Neural crest cell (in vitro differentiated cells): ENCODE data around the gene CHIT1. TPM values are rescaled to one million over a fixed set of nuclear protein-coding genes. Genes with fewer than 3 reads are reported as not detected.

Experiments used
- DNase-seq: peaks from one replicate; pipeline ENCODE4 v3.0.0; 2021; ENCODE audit warnings: low read depth, mixed read lengths, low spot score
- H3K27ac Mint-ChIP-seq: one replicate; pipeline ENCODE4 v1.8.0; 2021; ENCODE audit warnings: mild to moderate bottlenecking, mixed read lengths; ENCODE audit not compliant: unreplicated experiment
- H3K27me3 Mint-ChIP-seq: 2 replicates; pipeline ENCODE4 v1.8.0; 2021; ENCODE audit warnings: low read depth, mild to moderate bottlenecking, mixed read lengths
- H3K36me3 Mint-ChIP-seq: 2 replicates; pipeline ENCODE4 v1.8.0; 2021; ENCODE audit warnings: low read depth, mild to moderate bottlenecking, mixed read lengths
- H3K4me1 Mint-ChIP-seq: 2 replicates; pipeline ENCODE4 v1.8.0; 2021; ENCODE audit warnings: mixed read lengths
- H3K4me3 Mint-ChIP-seq: one replicate; pipeline ENCODE4 v1.8.0; 2021; ENCODE audit warnings: mild to moderate bottlenecking, mixed read lengths
- H3K9me3 Mint-ChIP-seq: 2 replicates; pipeline ENCODE4 v1.8.0; 2021; ENCODE audit warnings: mixed read lengths
- total RNA-seq: library from RNA; stranded (reverse); gene quantifications from 2 replicates; pipeline ENCODE4 v1.2.1, GENCODE V29; 2021
- TF ChIP-seq, protein P1 (sequence below): fragments of 200-600 bp; sonication (generic); conservative IDR thresholded peaks from 2 replicates; pipeline ENCODE4 v1.5.0; 2021; ENCODE audit warnings: antibody characterized with exemption, mild to moderate bottlenecking

The CHIT1 gene
- total RNA-seq, 1 donor from 2014 or later = not detected

DNA sequence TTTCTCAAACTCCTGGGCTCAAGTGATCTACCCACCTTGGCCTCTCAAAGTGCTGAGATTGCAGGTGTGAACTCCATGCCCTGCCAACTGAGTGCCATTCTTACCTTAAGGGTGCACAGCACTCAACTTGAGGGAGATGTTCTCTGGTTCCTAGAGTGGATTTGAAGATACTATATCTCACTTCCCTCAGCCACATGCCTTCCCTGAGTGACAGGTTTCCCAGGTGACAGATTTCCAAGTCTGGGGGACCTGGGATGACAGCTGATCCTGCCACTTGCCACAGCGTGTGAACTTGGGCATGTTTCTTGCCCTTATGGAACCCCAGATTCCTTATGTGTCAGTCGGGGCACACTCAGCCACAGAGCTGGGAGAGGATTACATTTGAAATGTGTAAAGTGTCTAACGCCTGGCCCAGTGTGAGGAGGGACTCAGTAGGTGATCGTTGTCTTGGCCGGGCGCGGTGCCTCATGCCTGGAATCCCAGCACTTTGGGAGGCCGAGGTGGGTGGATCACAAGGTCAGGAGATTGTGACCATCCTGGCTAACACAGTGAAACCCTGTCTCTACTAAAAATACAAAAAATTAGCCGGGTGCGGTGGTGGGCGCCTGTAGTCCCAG is 46.3 kb upstream of the CHIT1 start:
- H3K36me3 Mint-ChIP-seq = no peaks in the 10 kb centered on the region
- DNase-seq = no peak
- H3K27me3 Mint-ChIP-seq = no peaks in the 10 kb centered on the region
- TF ChIP-seq, protein P1, sequence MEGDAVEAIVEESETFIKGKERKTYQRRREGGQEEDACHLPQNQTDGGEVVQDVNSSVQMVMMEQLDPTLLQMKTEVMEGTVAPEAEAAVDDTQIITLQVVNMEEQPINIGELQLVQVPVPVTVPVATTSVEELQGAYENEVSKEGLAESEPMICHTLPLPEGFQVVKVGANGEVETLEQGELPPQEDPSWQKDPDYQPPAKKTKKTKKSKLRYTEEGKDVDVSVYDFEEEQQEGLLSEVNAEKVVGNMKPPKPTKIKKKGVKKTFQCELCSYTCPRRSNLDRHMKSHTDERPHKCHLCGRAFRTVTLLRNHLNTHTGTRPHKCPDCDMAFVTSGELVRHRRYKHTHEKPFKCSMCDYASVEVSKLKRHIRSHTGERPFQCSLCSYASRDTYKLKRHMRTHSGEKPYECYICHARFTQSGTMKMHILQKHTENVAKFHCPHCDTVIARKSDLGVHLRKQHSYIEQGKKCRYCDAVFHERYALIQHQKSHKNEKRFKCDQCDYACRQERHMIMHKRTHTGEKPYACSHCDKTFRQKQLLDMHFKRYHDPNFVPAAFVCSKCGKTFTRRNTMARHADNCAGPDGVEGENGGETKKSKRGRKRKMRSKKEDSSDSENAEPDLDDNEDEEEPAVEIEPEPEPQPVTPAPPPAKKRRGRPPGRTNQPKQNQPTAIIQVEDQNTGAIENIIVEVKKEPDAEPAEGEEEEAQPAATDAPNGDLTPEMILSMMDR = no peak
- H3K27ac Mint-ChIP-seq = no peak overlapping the region
- no peaks in the 10 kb centered on the region for H3K9me3 Mint-ChIP-seq
- peaks cover 33% of the 10 kb centered on the region for H3K4me1 Mint-ChIP-seq
- H3K4me3 Mint-ChIP-seq = no peak overlapping the region

DNA sequence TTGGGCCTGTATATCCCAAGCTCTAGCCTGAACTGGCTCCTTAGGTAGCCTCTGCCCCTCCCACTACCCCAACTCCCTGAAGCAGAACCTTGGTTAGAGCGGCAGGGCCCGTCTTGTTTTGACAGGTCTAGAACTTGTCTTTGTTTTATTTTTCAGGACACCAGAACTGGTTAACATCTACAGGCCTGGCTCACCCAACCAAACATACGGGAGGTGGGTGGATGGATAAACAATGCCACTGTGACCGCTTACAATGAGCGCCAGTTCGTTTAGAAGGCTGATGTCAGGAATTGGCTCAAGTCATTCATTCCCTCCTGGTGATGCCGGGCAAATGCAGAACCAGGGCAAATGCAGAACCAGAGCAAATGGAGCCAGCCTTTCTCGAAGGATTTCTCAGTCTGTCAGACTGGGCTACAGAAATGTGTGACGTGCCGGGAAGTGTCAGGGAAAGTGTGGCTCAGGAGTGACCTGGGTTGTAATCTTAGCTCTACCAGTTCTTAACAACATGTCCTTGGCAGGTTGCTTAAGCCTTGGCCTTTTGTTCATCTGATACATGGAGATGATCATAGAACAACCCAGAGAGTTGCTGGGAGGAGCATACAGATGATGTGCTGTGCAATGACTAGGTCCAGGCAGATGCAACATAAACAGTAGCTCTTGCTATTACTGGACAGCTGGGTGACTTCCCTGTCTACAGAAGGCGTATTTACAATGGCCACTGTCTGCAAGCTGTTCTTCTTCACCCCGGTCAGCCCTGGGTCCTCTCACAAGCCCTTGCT is 45.3 kb upstream of the CHIT1 start:
- peak overlapping the region; percentile 86 for H3K27ac Mint-ChIP-seq
- H3K4me3 Mint-ChIP-seq = no peak overlapping the region
- TF ChIP-seq, protein P1 = no peak
- H3K4me1 Mint-ChIP-seq = peaks cover 29% of the 10 kb centered on the region
- H3K9me3 Mint-ChIP-seq = no peaks in the 10 kb centered on the region
- no peaks in the 10 kb centered on the region for H3K27me3 Mint-ChIP-seq
- no peak for DNase-seq
- no peaks in the 10 kb centered on the region for H3K36me3 Mint-ChIP-seq

DNA sequence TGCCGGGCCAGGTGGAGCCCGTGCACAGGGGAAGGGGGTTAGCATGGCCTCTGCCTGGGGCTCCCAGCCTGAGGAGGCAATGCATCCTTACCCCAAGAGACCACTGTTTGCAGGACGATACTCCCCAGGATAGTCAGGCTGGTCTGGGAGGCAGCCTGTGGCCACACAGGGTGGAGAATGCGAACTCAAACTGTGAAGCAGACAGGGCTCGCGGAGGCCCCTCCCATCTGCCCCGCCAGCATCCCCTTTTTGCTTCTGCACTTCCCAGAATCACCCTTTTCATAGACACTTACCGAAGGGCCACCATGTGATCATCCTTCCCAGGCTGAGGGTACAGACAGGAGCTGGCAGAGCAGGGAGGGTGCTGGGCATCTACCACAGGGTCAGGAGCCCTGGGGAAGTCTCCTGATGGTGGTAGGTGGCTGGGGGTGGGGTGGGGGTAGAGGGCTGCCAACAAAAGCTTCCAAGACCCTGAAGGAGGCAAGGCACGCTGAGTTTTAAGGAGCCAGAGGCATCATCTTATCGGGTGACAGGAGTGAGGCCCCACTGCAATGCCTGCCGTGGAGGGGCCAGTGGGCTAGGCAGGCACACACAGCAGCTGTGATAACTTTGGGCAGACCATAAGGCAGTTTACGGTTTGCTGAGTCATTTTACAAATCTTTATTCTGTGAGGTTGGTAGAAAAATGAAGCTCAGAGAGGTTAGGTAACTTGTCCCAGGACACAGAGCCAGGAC is 44.6 kb upstream of the CHIT1 start:
- Mint-ChIP-seq H3K4me1 (peaks cover 25% of the 10 kb centered on the region), H3K36me3 (no peaks in the 10 kb centered on the region), H3K27ac (no peak overlapping the region), H3K9me3 (no peaks in the 10 kb centered on the region), H3K4me3 (no peak overlapping the region), H3K27me3 (no peaks in the 10 kb centered on the region)
- no peak for DNase-seq
- TF ChIP-seq, protein P1 = no peak

DNA sequence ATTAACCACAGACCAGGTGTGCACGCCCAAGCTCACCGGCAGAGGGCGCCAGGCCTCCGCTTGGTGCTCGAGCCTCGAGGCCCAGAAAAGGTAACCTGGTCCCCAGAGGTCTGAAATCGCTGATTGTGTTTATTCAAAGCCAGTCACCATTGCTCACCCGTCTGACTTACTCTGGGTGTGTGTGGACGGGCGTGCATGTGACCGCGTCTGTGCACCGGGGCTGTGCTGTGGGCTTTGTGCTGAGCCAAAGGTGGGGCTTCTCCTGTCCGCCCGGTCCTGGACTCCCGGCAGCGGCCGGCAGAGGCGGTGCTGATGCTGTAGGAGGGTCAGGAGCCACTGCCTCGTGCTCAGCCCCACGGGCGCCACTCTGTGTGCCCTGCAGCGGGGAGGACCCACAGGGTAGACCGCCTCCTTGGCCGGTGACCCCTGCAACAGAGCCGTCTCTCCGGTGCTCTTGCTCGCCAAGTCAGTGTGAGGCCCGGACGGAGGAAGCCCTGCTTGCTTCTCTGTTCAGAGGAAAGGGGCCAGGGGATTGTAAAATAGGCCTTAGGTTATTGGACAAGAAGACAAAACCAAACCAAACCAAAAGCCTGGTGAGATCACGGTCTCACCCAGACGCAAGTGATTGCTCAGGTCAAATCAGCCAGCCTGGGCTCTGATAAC is 43.9 kb upstream of the CHIT1 start:
- no peaks in the 10 kb centered on the region for H3K9me3 Mint-ChIP-seq
- no peaks in the 10 kb centered on the region for H3K36me3 Mint-ChIP-seq
- H3K4me1 Mint-ChIP-seq = peaks cover 18% of the 10 kb centered on the region
- TF ChIP-seq, protein P1 = peak; percentile 100
- DNase-seq = peak; percentile 93
- H3K27me3 Mint-ChIP-seq = no peaks in the 10 kb centered on the region
- H3K27ac Mint-ChIP-seq = no peak overlapping the region
- H3K4me3 Mint-ChIP-seq = no peak overlapping the region

DNA sequence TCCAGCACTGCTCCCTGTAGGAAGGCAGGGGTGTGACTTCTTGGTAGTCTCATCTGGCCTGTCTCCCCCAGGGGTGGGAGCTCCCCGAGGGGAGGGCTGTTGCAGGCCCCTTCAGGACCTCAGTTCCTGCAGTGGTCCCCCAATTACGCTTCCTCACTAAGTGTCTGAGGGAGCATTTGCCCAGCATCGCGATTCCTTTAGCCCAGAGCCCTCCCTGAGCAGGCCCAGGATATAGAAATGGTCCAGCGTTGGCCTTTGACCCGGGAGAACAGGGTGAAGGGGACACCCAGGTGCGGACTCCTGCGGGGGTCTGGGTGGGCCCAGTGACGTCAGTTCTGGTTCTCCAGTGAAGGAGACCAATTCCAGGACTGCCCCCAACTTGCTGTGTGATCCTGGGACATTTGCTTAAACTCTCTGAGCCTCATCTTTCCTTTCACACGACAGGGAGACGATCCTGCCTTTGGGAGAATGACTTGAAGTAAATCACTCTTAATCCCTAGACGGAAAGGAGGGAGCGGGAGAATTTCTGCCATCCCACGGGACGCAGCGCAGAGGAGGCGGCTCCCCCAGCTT is 43.2 kb upstream of the CHIT1 start:
- Mint-ChIP-seq H3K4me1 (peaks cover 16% of the 10 kb centered on the region), H3K36me3 (no peaks in the 10 kb centered on the region), H3K4me3 (no peak overlapping the region), H3K27ac (no peak overlapping the region), H3K27me3 (no peaks in the 10 kb centered on the region), H3K9me3 (no peaks in the 10 kb centered on the region)
- TF ChIP-seq, protein P1 = no peak
- no peak for DNase-seq
